Testis (tissue), 2 donors: ENCODE measurements around the gene REEP5.

Experiments
- POLR2A ChIP-seq: fragments of 450-650 bp; IDR thresholded peaks from one replicate; pipeline ENCODE4 v1.6.1; 2017; ENCODE audit warnings: antibody characterized with exemption, mild to moderate bottlenecking, moderate library complexity
- TF ChIP-seq, protein P1 (sequence below), 3 experiments: fragments of 450-650 bp in 2 of 3; fragments of 200-600 bp in 1 of 3; sonication (generic) in 1 of 3; IDR thresholded peaks; one replicate each; pipeline ENCODE4 v1.5.1; 2016 to 2019; ENCODE audit warnings: antibody characterized with exemption in 3 of 3, mild to moderate bottlenecking in 2 of 3, moderate library complexity in 1 of 3

GRCh38 chr5:112938286-112938685 lies 16.3 kb upstream of the REEP5 start:
- TF ChIP-seq POLR2A = no peak
- TF ChIP-seq, protein P1, sequence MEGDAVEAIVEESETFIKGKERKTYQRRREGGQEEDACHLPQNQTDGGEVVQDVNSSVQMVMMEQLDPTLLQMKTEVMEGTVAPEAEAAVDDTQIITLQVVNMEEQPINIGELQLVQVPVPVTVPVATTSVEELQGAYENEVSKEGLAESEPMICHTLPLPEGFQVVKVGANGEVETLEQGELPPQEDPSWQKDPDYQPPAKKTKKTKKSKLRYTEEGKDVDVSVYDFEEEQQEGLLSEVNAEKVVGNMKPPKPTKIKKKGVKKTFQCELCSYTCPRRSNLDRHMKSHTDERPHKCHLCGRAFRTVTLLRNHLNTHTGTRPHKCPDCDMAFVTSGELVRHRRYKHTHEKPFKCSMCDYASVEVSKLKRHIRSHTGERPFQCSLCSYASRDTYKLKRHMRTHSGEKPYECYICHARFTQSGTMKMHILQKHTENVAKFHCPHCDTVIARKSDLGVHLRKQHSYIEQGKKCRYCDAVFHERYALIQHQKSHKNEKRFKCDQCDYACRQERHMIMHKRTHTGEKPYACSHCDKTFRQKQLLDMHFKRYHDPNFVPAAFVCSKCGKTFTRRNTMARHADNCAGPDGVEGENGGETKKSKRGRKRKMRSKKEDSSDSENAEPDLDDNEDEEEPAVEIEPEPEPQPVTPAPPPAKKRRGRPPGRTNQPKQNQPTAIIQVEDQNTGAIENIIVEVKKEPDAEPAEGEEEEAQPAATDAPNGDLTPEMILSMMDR (IDR thresholded peaks at IDR 0.05) = no peak
